ENCODE results near the gene CDH16. TPM values are rescaled to one million over a fixed set of nuclear protein-coding genes. Genes with fewer than 3 reads are reported as not detected.

Gene CDH16
- total RNA-seq, 4 donors from 2014 or later, result 0.20 to 2.4 (median 1.8) TPM; not detected in 1

DNA sequence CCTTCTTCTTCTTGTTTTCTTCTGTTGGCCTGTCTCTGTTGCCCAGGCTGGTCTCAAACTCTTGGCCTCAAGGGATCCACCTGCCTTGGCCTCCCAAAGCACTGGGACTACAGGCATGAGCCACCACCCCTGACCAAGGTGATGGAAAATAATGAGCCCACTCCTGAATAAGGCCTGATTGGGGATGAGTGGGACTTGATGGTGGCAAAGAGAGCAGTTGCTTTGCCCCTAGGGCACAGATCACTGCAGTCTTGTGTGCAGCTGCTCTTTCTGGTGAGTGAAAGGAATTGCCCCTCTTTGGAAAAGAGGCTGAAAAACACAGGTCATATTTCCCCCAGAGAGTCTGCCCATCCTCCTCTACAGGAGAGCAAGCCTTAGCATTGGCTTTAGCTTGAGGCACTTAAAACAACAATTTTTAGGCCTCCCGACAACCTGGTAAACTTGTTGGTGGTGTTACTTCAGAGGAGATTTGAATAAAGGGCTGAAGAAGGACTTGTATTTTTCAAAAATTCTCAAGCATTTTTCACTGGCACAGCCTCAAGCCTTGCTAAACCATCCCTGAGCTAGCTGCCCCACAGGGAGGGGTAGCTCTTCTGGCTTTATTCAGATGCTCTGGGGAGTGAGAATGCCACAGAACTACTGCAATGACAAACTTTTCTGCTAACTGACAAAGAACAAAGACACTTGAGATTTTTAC, 44.5 kb downstream of the CDH16 start:
- Histone ChIP-seq H3K4me3 (no peak overlapping the region), H3K27me3 (no peaks in the 10 kb centered on the region), H3K27ac (peak overlapping the region in 2 of 4 donors; percentile 16 to 25), H3K36me3 (no peaks in the 10 kb centered on the region), H3K4me1 (peaks cover 7 to 41% (median 26%) of the 10 kb centered on the region in 4 donors), H3K9me3 (no peaks in the 10 kb centered on the region)
- intact Hi-C loops (cut with DNase I; ENCODE audit: low total_unique reads) (no loop called here), in situ Hi-C loops (cut with MboI; ENCODE audit: low pct_ligation_motif_present in 1 of 4, low pct_unique_long_range_greater_than_20kb in 1 of 4, low sequenced_read_pairs in 3 of 4) (loop anchor here (25.0 kb wide), 1 partner anchor 462 kb away; no protein-coding TSS in a partner anchor)
- no peak for TF ChIP-seq CTCF (IDR thresholded peaks at IDR 0.05)
- TF ChIP-seq POLR2A (IDR thresholded peaks at IDR 0.05), result no peak
- no peak for TF ChIP-seq POLR2AphosphoS5 (IDR thresholded peaks at IDR 0.05)
- no peak for TF ChIP-seq EP300 (IDR thresholded peaks at IDR 0.05; ENCODE audit: low read depth)
- no peak for DNase-seq
- WGBS, 2 donors (ENCODE audit: low coverage in 1 of 2), result 33 to 100% methylated on average over 1 of the region's 1 CpG

- DNase-seq, result no peak
- Histone ChIP-seq H3K4me1 (peaks cover 7 to 41% (median 26%) of the 10 kb centered on the region in 4 donors), H3K9me3 (no peaks in the 10 kb centered on the region), H3K27ac (peak overlapping the region; percentile 84 to 86 (median 85)), H3K4me3 (no peak overlapping the region), H3K36me3 (no peaks in the 10 kb centered on the region), H3K27me3 (no peaks in the 10 kb centered on the region)
- TF ChIP-seq POLR2AphosphoS5 (IDR thresholded peaks at IDR 0.05) (no peak), POLR2A (IDR thresholded peaks at IDR 0.05) (no peak), EP300 (IDR thresholded peaks at IDR 0.05; ENCODE audit: low read depth) (no peak), CTCF (IDR thresholded peaks at IDR 0.05) (no peak)
- in situ Hi-C loops (cut with MboI; ENCODE audit: low pct_ligation_motif_present in 1 of 4, low pct_unique_long_range_greater_than_20kb in 1 of 4, low sequenced_read_pairs in 3 of 4), result loop anchor here (25.0 kb wide), 1 partner anchor 461 kb away; no protein-coding TSS in a partner anchor
- intact Hi-C loops (cut with DNase I; ENCODE audit: low total_unique reads), result no loop called here
Observed at GRCh38 chr16:66873685-66874055, 45.0 kb downstream of the CDH16 start.

DNA sequence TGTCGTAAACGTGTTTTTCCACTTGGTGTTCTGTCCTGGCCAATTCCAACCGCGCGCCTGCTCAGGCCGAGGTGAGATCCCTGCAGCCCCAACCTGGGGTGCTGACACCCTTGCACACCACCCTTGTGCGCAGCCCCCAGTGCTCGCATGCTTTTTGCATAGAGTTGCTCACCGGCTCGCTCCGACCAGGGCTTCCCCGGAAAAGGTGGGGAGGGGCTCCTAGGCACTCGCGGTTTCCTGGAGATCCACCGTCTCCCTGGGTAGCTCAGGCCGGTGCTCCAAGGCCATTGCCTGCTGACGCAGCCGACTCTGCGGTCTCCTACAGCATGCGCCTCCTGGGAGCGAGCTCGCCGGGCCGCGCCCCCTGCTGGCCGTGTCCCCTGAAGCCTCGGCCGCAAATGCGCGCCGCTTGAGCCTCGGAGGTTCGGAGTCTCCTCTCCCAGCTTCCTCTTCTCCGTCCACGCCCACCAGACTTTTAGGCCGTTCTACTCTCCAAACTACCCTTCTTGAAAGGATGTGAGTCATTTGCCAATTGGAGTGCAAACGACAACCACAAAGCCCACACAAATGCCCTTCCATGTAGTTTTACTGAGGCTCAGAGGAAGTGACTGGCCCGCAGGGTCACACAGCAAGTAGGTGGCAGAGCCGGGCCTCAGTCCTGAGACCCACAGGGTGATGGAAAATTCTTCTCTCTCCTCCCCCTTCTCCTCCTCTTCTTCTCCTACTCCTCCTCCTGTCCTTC, 45.6 kb downstream of the CDH16 start:
- intact Hi-C loops (cut with DNase I; ENCODE audit: low total_unique reads), result no loop called here
- DNase-seq, result peak; percentile 94
- peak in 1 of 3 donors; percentile 43 for TF ChIP-seq POLR2AphosphoS5 (IDR thresholded peaks at IDR 0.05)
- no peak for TF ChIP-seq EP300 (IDR thresholded peaks at IDR 0.05; ENCODE audit: low read depth)
- peak; percentile 11 for TF ChIP-seq POLR2A (IDR thresholded peaks at IDR 0.05)
- peak; percentile 84 to 95 (median 93) for TF ChIP-seq CTCF (IDR thresholded peaks at IDR 0.05)
- Histone ChIP-seq H3K36me3 (no peaks in the 10 kb centered on the region), H3K27ac (peak overlapping the region; percentile 84 to 86 (median 85)), H3K4me1 (peaks cover 7 to 36% (median 26%) of the 10 kb centered on the region in 4 donors), H3K9me3 (no peaks in the 10 kb centered on the region), H3K27me3 (no peaks in the 10 kb centered on the region), H3K4me3 (peak overlapping the region in 3 of 4 donors; percentile 19 to 43 (median 28))
- WGBS, 2 donors (ENCODE audit: low coverage in 1 of 2), result 0 to 4% methylated on average over 1 to 36 of the region's 39 CpGs
- in situ Hi-C loops (cut with MboI; ENCODE audit: low pct_ligation_motif_present in 1 of 4, low pct_unique_long_range_greater_than_20kb in 1 of 4, low sequenced_read_pairs in 3 of 4), result loop anchor here (25.0 kb wide), 1 partner anchor 461 kb away; no protein-coding TSS in a partner anchor

GRCh38 chr16:66872559-66872942, 46.1 kb downstream of the CDH16 start:
- Histone ChIP-seq H3K27ac (peak overlapping the region; percentile 84 to 86 (median 85)), H3K9me3 (no peaks in the 10 kb centered on the region), H3K4me3 (peak overlapping the region in 3 of 4 donors; percentile 19 to 43 (median 28)), H3K36me3 (no peaks in the 10 kb centered on the region), H3K4me1 (peaks cover 7 to 36% (median 26%) of the 10 kb centered on the region in 4 donors), H3K27me3 (no peaks in the 10 kb centered on the region)
- in situ Hi-C loops (cut with MboI; ENCODE audit: low pct_ligation_motif_present in 1 of 4, low pct_unique_long_range_greater_than_20kb in 1 of 4, low sequenced_read_pairs in 3 of 4) (loop anchor here (25.0 kb wide), 1 partner anchor 460 kb away; no protein-coding TSS in a partner anchor), intact Hi-C loops (cut with DNase I; ENCODE audit: low total_unique reads) (no loop called here)
- TF ChIP-seq POLR2A (IDR thresholded peaks at IDR 0.05) (no peak), CTCF (IDR thresholded peaks at IDR 0.05) (no peak), POLR2AphosphoS5 (IDR thresholded peaks at IDR 0.05) (no peak), EP300 (IDR thresholded peaks at IDR 0.05; ENCODE audit: low read depth) (no peak)
- DNase-seq, result no peak
- 40 to 65% methylated on average over 2 to 4 of the region's 4 CpGs for WGBS, 2 donors (ENCODE audit: low coverage in 1 of 2)
